ENCODE measurements around the gene CLEC1B. TPM values are rescaled to one million over a fixed set of nuclear protein-coding genes. Genes with fewer than 3 reads are reported as not detected.

The CLEC1B gene
- total and polyA plus RNA-seq, 10 of the 15 experiments (the other 5 are each of a cell fraction or from before 2014, with no cell fraction given): not detected

- ChIA-PET RAD21 (ENCODE audit: unreplicated experiment) (no interaction called here), CTCF (interaction anchor here (1.3 kb wide), 1 partner anchor 125 kb away, joined by 5 read pairs; no protein-coding TSS in a partner anchor), SMC1A (ENCODE audit: uncharacterized antibody, unreplicated experiment) (interaction anchor here (0.7 kb wide), 1 partner anchor 19 kb away, joined by 3 read pairs; no protein-coding TSS in a partner anchor), POLR2A (no interaction called here)
- no peaks in the 10 kb centered on the region for H3K9me3 ChIP-seq (replicated peaks; ENCODE audit: control insufficient read depth, insufficient read depth, low read length)
- FAIRE-seq (no peak), DNase-seq (ENCODE audit: low read depth, low spot score) (no peak), ATAC-seq (no peak)
- no peak overlapping the region for H3K4me2 ChIP-seq (ENCODE audit: control insufficient read depth, insufficient read depth)
- no peaks in the 10 kb centered on the region for H4K20me1 ChIP-seq (ENCODE audit: control insufficient read depth, insufficient read depth)
- no peak overlapping the region for H2AFZ ChIP-seq (ENCODE audit: control insufficient read depth, low read depth, low read length)
- H3K27ac ChIP-seq (ENCODE audit: control insufficient read depth, insufficient read depth): no peak overlapping the region
- intact Hi-C loops (cut with micrococcal nuclease; ENCODE audit: unreplicated experiment) (loop anchor here (10.0 kb wide), 2 partner anchors 201 to 271 kb away; no protein-coding TSS in a partner anchor), in situ Hi-C loops (cut with MboI) (no loop called here)
- no peak overlapping the region for H3K4me3 ChIP-seq
- peaks cover 0 to 9% of the 10 kb centered on the region in 2 experiments; a peak in 1 of 4 replicates for H3K27me3 ChIP-seq (replicated peaks in 1 of 2; ENCODE audit: control insufficient read depth in 2 of 2, insufficient read depth in 2 of 2, low read length in 1 of 2)
- TF ChIP-seq ZBTB11 (CRISPR knock-in tag; IDR thresholded peaks at IDR 0.05) (no peak), REST (IDR thresholded peaks at IDR 0.05; ENCODE audit: low read depth, low read length) (no peak), CTCF (IDR thresholded peaks at IDR 0.05 in 2 of 3, conservative IDR thresholded peaks at IDR 0.05 in 1 of 3; ENCODE audit: control insufficient read depth in 2 of 3, extremely low read depth in 1 of 3, insufficient read depth in 1 of 3, low read depth in 3 of 3, low read length in 3 of 3) (no peak), SP1 (IDR thresholded peaks at IDR 0.05; ENCODE audit: low read depth, low read length) (no peak), ZNF592 (IDR thresholded peaks at IDR 0.05) (no peak)
- H3K9ac ChIP-seq (ENCODE audit: control insufficient read depth, insufficient read depth, low read length): no peak overlapping the region
- WGBS (ENCODE audit: insufficient coverage, insufficient replicate concordance, low lambda C conversion rate, missing lambda C conversion rate): 52% methylated on average over 4 of the region's 4 CpGs
- H3K79me2 ChIP-seq (ENCODE audit: control insufficient read depth, insufficient read depth, low read length): no peaks in the 10 kb centered on the region
- no peaks in the 10 kb centered on the region for H3K4me1 ChIP-seq (ENCODE audit: control insufficient read depth, insufficient read depth, low read length)
- no TSS peak for BruUV-seq (replicated peaks)
- H3K36me3 ChIP-seq (ENCODE audit: control insufficient read depth in 2 of 2, insufficient read depth in 2 of 2, low read length in 1 of 2): no peaks in the 10 kb centered on the region
These were observed 16.5 kb upstream of the CLEC1B start for GRCh38 chr12:10015450-10015849.
